ENCODE measurements around the gene EZH1.

EZH1 gene

DNA sequence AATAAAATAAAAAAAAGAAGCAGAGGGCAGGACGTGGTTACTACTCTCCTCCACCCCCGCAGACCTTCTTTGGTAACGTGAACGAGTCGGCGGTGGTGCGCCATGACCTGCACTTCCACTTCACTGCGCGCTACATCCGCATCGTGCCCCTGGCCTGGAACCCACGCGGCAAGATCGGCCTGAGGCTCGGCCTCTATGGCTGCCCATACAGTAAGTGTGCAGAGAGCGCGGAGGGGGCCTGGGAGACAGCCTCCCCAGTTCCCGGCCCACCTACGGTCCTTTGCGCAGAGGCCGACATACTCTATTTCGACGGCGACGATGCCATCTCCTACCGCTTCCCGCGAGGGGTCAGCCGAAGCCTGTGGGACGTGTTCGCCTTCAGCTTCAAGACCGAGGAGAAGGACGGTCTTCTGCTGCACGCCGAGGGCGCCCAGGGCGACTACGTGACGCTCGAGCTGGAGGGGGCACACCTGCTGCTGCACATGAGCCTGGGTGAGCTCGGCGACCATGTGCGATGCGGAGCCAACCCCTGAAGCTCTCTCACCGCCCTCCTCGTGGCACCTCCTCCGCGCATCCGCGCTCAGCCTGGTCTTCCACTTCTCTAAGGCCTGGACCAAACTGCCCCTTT is 59.8 kb downstream of the EZH1 start:
- ChIA-PET CTCF (interaction anchor here (3.7 kb wide), 1 partner anchor 106 kb away, joined by 42 read pairs; the partner anchor contains the start of gene PSMC3IP), POLR2A (no interaction called here)
- no peak for DNase-seq (ENCODE audit: low read depth, low spot score)
- H3K4me3 ChIP-seq (ENCODE audit: low read depth, low read length) = no peak overlapping the region
- TF ChIP-seq, protein P1, sequence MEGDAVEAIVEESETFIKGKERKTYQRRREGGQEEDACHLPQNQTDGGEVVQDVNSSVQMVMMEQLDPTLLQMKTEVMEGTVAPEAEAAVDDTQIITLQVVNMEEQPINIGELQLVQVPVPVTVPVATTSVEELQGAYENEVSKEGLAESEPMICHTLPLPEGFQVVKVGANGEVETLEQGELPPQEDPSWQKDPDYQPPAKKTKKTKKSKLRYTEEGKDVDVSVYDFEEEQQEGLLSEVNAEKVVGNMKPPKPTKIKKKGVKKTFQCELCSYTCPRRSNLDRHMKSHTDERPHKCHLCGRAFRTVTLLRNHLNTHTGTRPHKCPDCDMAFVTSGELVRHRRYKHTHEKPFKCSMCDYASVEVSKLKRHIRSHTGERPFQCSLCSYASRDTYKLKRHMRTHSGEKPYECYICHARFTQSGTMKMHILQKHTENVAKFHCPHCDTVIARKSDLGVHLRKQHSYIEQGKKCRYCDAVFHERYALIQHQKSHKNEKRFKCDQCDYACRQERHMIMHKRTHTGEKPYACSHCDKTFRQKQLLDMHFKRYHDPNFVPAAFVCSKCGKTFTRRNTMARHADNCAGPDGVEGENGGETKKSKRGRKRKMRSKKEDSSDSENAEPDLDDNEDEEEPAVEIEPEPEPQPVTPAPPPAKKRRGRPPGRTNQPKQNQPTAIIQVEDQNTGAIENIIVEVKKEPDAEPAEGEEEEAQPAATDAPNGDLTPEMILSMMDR (IDR thresholded peaks at IDR 0.05; ENCODE audit: insufficient read depth, low read length, missing control alignments) = no peak

DNA sequence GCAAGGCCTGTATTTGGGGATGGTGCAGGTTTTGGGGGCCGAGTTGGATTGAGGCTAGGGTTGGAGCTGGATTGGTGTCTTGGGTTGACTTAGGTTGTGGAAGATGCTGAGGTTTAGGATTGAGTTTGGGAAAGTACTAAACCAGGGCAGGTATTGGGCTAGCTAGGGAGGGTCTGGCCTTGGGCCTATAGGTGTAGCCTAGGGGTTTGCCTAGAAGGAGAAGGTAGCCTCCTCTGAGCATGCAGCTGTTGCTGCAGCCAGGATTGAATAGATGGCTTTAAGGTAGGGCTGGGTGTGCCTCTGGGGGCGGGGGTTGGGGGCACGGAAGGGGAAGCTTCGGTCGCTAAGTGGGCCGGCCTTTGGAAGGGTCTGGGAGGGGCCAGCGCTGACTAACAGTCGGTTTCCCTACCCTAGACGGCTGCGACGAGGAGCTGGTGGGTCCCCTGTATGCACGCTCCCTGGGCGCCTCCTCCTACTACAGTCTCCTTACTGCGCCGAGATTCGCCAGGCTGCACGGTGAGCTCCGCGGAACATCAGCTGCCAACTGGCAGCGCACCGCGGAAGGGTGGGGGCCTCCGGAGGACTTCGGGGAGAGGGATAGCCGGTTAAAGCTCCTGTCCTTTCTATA is 61.3 kb downstream of the EZH1 start:
- POLR2A ChIA-PET = interaction anchor here (0.9 to 1.9 kb wide), 5 partner anchors 10 to 105 kb away, joined by 3 to 19 read pairs (median 6); partner anchors contain the start of genes PSMC3IP, RETREG3, TUBG1 and TUBG2
- CTCF ChIA-PET = interaction anchor here (0.7 to 3.7 kb wide), 6 partner anchors 9 to 104 kb away, joined by 3 to 42 read pairs (median 4); partner anchors contain the start of gene PSMC3IP
- H3K4me3 ChIP-seq (ENCODE audit: low read depth, low read length) = peak overlapping the region; percentile 78
- TF ChIP-seq, protein P1 (IDR thresholded peaks at IDR 0.05; ENCODE audit: insufficient read depth, low read length, missing control alignments) = no peak
- DNase-seq (ENCODE audit: low read depth, low spot score) = no peak

DNA sequence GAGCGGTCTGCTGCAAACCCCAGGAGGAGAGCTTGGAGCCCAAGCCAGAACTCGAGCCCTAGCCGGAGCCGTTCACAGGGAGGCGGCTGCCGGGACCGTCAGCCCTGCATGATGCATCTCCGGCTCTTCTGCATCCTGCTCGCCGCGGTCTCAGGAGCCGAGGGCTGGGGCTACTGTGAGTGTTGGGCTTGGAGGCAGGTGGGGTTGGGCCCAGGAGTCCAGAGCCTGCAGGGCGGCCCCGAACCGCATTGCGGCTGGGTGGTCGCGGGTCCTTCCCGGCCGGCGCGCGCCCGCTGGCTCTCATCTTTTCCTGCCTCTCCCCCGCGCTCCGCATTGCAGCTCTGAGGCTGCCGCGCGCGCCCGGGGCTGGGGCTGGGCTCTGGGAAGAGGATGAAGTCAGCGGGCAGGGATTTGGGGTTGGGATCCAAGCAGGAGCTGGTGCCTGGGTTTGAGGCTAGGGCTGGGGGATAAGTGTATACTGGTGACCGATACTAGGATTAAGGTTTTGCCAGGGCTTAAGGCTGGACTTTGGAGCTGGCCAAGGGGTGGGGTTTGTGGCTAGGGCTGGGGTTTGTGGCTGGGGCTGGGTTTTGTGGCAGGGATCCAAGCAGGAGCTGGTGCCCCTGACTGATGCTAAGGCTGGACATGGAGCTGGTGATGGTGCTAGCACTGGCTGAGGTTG is 62.0 kb downstream of the EZH1 start:
- ChIA-PET CTCF (interaction anchor here (1.1 to 3.7 kb wide), 5 partner anchors 8 to 104 kb away, joined by 3 to 42 read pairs (median 5); partner anchors contain the start of gene PSMC3IP), POLR2A (interaction anchor here (0.9 to 1.9 kb wide), 5 partner anchors 10 to 105 kb away, joined by 3 to 19 read pairs (median 6); partner anchors contain the start of genes PSMC3IP, RETREG3, TUBG1 and TUBG2)
- no peak for DNase-seq (ENCODE audit: low read depth, low spot score)
- TF ChIP-seq, protein P1 (IDR thresholded peaks at IDR 0.05; ENCODE audit: insufficient read depth, low read length, missing control alignments) = no peak
- peak overlapping the region; percentile 78 for H3K4me3 ChIP-seq (ENCODE audit: low read depth, low read length)

DNA sequence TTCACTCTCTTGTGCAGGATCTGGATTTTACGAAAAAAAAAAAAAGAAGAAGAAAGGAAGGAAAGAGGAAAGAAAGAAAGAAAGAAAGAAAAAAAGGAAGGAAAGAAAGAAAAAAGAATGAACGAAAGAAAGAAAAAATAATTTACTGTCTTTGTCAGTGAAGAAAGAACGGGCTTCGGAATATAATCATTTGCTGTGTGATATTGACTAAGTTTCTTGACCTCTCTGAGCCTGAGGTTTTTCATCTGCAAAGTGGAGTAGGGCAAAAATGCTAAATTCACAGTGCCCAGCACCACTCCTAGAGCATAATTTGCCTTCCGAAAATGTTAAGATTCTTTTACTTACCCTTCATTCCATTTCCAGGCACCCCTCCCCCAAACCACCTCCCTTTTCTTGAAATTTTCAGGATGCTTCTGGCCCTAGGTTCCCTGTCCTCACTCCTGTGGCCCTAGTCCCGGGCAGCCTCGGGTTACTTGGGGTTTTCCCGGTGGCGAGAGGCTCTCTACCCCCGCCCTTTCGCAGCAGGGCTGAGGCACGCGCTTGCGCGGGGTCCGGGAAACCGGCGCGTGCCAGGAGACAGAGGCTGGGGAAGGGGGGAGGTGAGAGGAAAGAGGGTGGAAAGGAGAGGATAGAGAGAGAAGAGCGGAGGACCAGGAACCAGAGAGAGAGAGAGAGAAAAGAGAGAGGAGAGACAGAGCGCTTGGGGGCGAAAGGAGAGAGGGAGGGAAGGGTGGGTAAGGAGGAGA is 62.7 kb downstream of the EZH1 start, which contains the start of gene CNTNAP1:
TSS of gene CNTNAP1 (plus strand) at position 556 of the 746 bp plus-strand sequence. CDS start 299 bp downstream, outside the sequence.
- CTCF ChIA-PET = interaction anchor here (2.1 to 3.7 kb wide), 2 partner anchors 8 to 103 kb away, joined by 6 to 42 read pairs; partner anchors contain the start of gene PSMC3IP
- peak within 1 kb of the TSS; percentile 78 for H3K4me3 ChIP-seq (ENCODE audit: low read depth, low read length)
- no peak for DNase-seq (ENCODE audit: low read depth, low spot score)
- TF ChIP-seq, protein P1 (IDR thresholded peaks at IDR 0.05; ENCODE audit: insufficient read depth, low read length, missing control alignments) = no peak
- POLR2A ChIA-PET = interaction anchor here (1.3 to 1.9 kb wide), 4 partner anchors 11 to 104 kb away, joined by 5 to 19 read pairs (median 8); partner anchors contain the start of genes PSMC3IP and TUBG2

DNA sequence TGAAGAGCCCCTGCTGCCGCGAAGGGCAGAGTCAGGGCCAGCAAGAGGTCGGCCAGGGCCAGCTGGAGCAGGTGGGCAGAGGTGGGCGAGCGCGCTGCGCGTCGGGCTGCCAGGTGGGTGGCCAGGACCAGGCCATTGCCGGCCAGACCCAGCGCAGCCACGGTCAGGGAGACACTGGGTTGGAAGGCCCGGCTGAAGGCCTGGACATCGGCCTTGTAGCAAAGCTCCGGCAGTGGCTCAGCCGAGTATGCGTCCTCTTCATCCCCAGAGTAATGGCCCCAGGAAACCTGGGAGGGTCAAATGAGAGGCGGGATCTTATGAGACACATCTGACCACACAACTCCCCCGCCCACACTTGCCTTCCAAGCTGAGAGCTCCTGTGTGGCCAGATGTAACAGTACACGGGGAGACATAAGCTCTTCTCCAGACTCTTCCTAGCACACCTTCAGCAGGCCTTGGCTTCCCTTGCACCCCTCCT is 64.5 kb downstream of the EZH1 start:
- DNase-seq (ENCODE audit: low read depth, low spot score) = no peak
- ChIA-PET CTCF (interaction anchor here (0.7 to 6.4 kb wide), 28 partner anchors 9 to 248 kb away, joined by 3 to 120 read pairs (median 4); partner anchors contain the start of genes PSMC3IP, RAMP2 and TUBG2), POLR2A (interaction anchor here (1.2 kb wide), 3 partner anchors 21 to 102 kb away, joined by 3 to 5 read pairs (median 4); partner anchors contain the start of genes PSMC3IP and TUBG2)
- H3K4me3 ChIP-seq (ENCODE audit: low read depth, low read length) = peak overlapping the region; percentile 46
- TF ChIP-seq, protein P1 (IDR thresholded peaks at IDR 0.05; ENCODE audit: insufficient read depth, low read length, missing control alignments) = no peak

Measured in AG04449 (cell line).